Adrenal gland (tissue), 12 donors: ENCODE measurements around the gene MYO9B. TPM values are rescaled to one million over a fixed set of nuclear protein-coding genes. Genes with fewer than 3 reads are reported as not detected.

Experiments
- DNase-seq, 7 donors: peaks; one replicate each; pipeline ENCODE4 v3.0.0-alpha.2; 2019 to 2020
- H3K27ac ChIP-seq, 5 donors: fragments of 200-600 bp; sonication (generic) in 4 of 5; 1 replicate in 3 of 5; 2 replicates in 2 of 5; pipeline versions ENCODE4 v1.5.1 to v1.8.0; 2016 to 2020; ENCODE audit warnings: mild to moderate bottlenecking in 1 of 5
- H3K27me3 ChIP-seq: fragments of 200-600 bp; 2 replicates; pipeline ENCODE4 v1.8.0; 2021
- H3K36me3 ChIP-seq, 2 donors: fragments of 200-600 bp; replicated peaks in 1 of 2; 1 replicate in 1 of 2; 2 replicates in 1 of 2; pipeline versions ENCODE4 v1.5.1 to v1.8.0; 2018 to 2022
- H3K4me1 ChIP-seq, 2 donors: fragments of 200-600 bp; replicated peaks in 1 of 2; 1 replicate in 1 of 2; 2 replicates in 1 of 2; pipeline versions ENCODE4 v1.5.1 to v1.8.0; 2018 to 2021
- H3K4me3 ChIP-seq, 4 donors: fragments of 200-600 bp; sonication (generic) in 3 of 4; one replicate each; pipeline ENCODE4 v1.5.1; 2016 to 2018
- H3K9me3 ChIP-seq, 3 donors: fragments of 200-600 bp; sonication (generic) in 1 of 3; replicated peaks in 1 of 3; 1 replicate in 2 of 3; 2 replicates in 1 of 3; pipeline versions ENCODE4 v1.5.1 to v1.8.0; 2016 to 2021
- CTCF ChIP-seq, 6 experiments: fragments of 450-650 bp in 4 of 6; fragments of 200-600 bp in 2 of 6; sonication (generic) in 1 of 6; IDR thresholded peaks; 1 replicate in 5 of 6; 2 replicates in 1 of 6; pipeline versions ENCODE4 v1.5.1 to v1.8.0; 2016 to 2021; ENCODE audit warnings: antibody characterized with exemption in 6 of 6, mild to moderate bottlenecking in 2 of 6, moderate library complexity in 1 of 6
- POLR2A ChIP-seq, 2 donors: fragments of 450-650 bp; IDR thresholded peaks; one replicate each; pipeline ENCODE4 v1.6.1; 2017; ENCODE audit warnings: antibody characterized with exemption in 2 of 2, mild to moderate bottlenecking in 2 of 2, moderate library complexity in 1 of 2
- WGBS, 4 donors: extraction: QIAGEN DNeasy Blood & Tissue Kit in 2 of 4; methylation state at CpG; one replicate each; pipeline versions ENCODE4 v1.1.5 to v1.1.7; 2013 to 2017; 5-methylcytosine and 5-hydroxymethylcytosine counted together
- intact Hi-C, 2 donors: fragments of 100-400 bp; cut with DNase I; formaldehyde crosslinking; loops; one replicate each; pipeline versions ENCODE4 v1.14.1 to v1.15.0; 2022 to 2023
- polyA plus RNA-seq, 3 donors: library from polyadenylated mRNA; stranded (reverse); fragments of 200-250 nt in 2 of 3; fragments of 350-450 nt in 1 of 3; fragmentation: Illumina TruSeq in 1 of 3; extraction: RNeasy Lipid Tissue Mini Kit (QIAGEN cat#74804) in 1 of 3; gene quantifications; one replicate each; pipeline ENCODE4 v1.2.3, GENCODE V29; 2013 to 2014
- total RNA-seq, 9 donors: library from RNA; depleted of rRNA in 4 of 9; stranded (reverse); fragments of >200 nt in 4 of 9; fragments of 120-200 nt in 1 of 9; fragmentation: NEBNext Ultra II Directional in 1 of 9; extraction: Animal tissue kit (Norgen Biotek cat#: 25700) in 1 of 9; gene quantifications; one replicate each; pipeline versions ENCODE4 v1.1.0 to v1.2.4, GENCODE V29; 2013 to 2023
- donor health status: healthy with polysubstance abuse.
- donor health status: Bipolar disorder and iron deficiency.
- donor health status: DM: yes; HTN: yes; CAD: no.
- donor health status: DM: no; HTN: no; CAD: no.
- donor health status: DM: no; HTN: no; CAD: no.
- donor health status: DM: yes; HTN: yes; CAD: no.

The MYO9B gene
- total and polyA plus RNA-seq, 12 donors: 23.6 to 236 (median 86.3) TPM

GRCh38 chr19:17095141-17095919 is 19.8 kb downstream of the MYO9B start:
- intact Hi-C loops: no loop called here
- TF ChIP-seq CTCF (IDR thresholded peaks at IDR 0.05): no peak
- TF ChIP-seq POLR2A (IDR thresholded peaks at IDR 0.05): no peak
- H3K27ac ChIP-seq: peak overlapping the region in 4 of 5 donors; percentile 33 to 69 (median 60)
- peak in 3 of 7 donors; percentile 47 to 77 (median 54) for DNase-seq
- 76 to 85% (median 80%) methylated on average over 23 of the region's 23 CpGs for WGBS, 4 donors
- H3K4me1 ChIP-seq: peaks cover 17 to 44% of the 10 kb centered on the region in 2 donors
- no peak overlapping the region for H3K4me3 ChIP-seq
- no peaks in the 10 kb centered on the region for H3K36me3 ChIP-seq
- no peaks in the 10 kb centered on the region for H3K9me3 ChIP-seq
- no peaks in the 10 kb centered on the region for H3K27me3 ChIP-seq

DNA sequence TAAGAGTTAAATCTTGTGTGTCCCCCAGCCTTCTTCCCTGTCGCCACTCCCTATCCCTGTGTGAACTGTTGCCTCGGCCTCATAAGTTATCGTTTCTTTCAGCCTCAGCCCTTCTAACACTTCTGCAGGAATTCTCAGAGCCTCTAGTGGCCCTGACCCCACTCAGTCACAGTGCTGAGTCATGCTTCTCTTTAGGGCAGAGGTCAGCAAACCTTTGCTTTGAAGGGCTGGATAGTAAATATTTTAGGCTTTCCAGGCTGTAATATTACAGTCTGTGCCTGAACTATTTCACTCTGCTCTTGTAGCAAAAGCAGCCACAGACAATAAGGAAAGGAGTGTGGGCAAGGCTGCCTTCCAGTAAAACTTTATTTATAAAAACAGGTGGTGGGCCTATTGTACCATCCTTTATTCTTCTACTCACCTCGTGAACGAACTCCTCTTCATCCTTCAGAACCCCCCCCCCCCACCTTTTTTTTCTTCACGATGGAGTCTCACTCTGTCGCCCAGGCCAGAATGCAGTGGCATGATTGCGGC is 22.1 kb downstream of the MYO9B start:
- DNase-seq: peak; percentile 63 to 87 (median 75)
- no peaks in the 10 kb centered on the region for H3K27me3 ChIP-seq
- WGBS, 4 donors: 51 to 61% (median 57%) methylated on average over 8 of the region's 8 CpGs
- no peak overlapping the region for H3K4me3 ChIP-seq
- H3K9me3 ChIP-seq: no peaks in the 10 kb centered on the region
- H3K27ac ChIP-seq: peak overlapping the region; percentile 57 to 80 (median 69)
- peaks cover 0 to 7% of the 10 kb centered on the region in 2 donors for H3K36me3 ChIP-seq
- H3K4me1 ChIP-seq: peaks cover 17 to 34% of the 10 kb centered on the region in 2 donors
- TF ChIP-seq CTCF (IDR thresholded peaks at IDR 0.05) (no peak), POLR2A (IDR thresholded peaks at IDR 0.05) (no peak)
- intact Hi-C loops: no loop called here

DNA sequence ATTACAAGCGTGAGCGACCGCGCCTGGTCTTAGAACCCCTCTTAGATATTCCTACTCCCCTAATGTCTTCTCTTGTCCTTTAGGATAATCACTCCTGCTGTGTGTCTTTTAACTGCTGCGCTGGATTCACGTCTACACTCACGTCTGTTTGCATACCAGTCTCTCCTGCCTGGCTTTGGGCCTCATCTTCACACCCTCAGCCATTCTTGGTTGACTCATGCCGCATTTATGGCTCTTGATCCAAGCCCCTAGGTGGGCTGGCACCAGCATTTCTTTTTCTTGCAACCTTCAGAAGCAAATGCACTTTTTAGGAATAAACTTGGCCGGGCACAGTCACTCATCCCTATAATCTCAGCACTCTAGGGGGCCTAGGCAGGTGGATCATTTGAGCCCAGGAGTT is 22.7 kb downstream of the MYO9B start:
- no peak overlapping the region for H3K4me3 ChIP-seq
- WGBS, 4 donors: 84 to 93% (median 90%) methylated on average over 9 of the region's 9 CpGs
- peaks cover 0 to 7% of the 10 kb centered on the region in 2 donors for H3K36me3 ChIP-seq
- peaks cover 17 to 34% of the 10 kb centered on the region in 2 donors for H3K4me1 ChIP-seq
- no peaks in the 10 kb centered on the region for H3K9me3 ChIP-seq
- DNase-seq: no peak
- TF ChIP-seq POLR2A (IDR thresholded peaks at IDR 0.05): no peak
- no peak for TF ChIP-seq CTCF (IDR thresholded peaks at IDR 0.05)
- H3K27ac ChIP-seq: peak overlapping the region; percentile 57 to 80 (median 69)
- intact Hi-C loops: no loop called here
- H3K27me3 ChIP-seq: no peaks in the 10 kb centered on the region

- intact Hi-C loops: no loop called here
Measured at GRCh38 chr19:17101686-17102628, 26.4 kb downstream of the MYO9B start.

More at GRCh38 chr19:17101686-17102628, 26.4 kb downstream of the MYO9B start:
- H3K36me3 ChIP-seq: peaks cover 0 to 10% of the 10 kb centered on the region in 2 donors
- no peak for TF ChIP-seq POLR2A (IDR thresholded peaks at IDR 0.05)
- peaks cover 15 to 21% of the 10 kb centered on the region in 2 donors for H3K4me1 ChIP-seq
- H3K27me3 ChIP-seq: no peaks in the 10 kb centered on the region
- peak; percentile 66 to 85 (median 81) for DNase-seq
- no peaks in the 10 kb centered on the region for H3K9me3 ChIP-seq
- peak overlapping the region in 2 of 5 donors; percentile 13 to 77 for H3K27ac ChIP-seq
- 82 to 96% (median 87%) methylated on average over 25 to 59 of the region's 59 CpGs for WGBS, 4 donors
- H3K4me3 ChIP-seq: no peak overlapping the region
